Medulla oblongata (tissue), 1 donor: ENCODE data around the gene PON3.

Experiments
- DNase-seq: peaks from one replicate; pipeline ENCODE4 v3.0.0-alpha.2; 2015; ENCODE audit errors: extremely low spot score

The PON3 gene

DNA sequence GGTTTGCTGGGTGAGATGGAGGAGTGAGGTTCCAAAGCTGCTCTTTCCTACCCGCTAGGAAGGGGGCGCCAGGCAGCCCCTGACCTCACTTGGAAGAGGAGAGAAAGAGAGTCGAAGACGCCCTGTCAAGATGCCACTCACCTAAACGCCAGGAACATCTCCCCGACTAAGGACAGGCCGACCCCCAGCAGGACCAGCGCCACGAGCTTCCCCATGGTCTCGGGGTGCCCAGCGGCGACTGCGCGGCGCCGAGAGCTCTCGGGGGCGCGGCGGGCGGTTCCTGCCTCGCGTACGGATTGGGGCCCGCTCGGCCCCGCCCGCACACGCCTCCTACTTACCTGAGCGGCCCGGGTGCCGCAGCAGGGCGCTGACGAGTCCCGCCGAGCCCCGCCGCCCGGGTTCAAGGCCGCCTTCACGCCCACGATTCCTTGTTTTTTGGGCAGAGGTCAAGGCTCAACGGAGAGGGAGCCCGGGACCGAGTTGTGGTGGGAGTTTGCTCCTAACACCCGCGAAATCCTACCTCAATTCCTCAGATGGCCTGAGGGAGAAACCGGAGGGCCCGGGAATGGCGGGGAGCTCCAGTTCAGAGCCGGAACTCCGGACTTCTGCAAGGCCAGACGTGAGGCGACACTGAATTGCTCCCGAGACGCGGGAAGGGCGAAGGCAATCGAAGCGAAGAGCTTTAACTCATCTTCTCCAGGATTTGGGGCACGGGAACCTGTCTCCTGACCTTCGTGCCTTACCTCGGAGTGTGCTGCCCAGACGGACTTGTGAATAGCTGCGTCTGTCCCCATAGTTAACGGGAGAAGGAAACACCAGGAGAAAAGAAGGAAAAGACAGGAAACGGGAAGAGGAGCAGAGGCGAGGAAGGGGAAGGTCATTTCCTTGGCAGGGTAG lies at the start of gene PON3:
Gene PON3, minus strand, starts transcription at position 240 of the 897 bp plus-strand sequence. Its CDS starts 25 bp downstream, at position 215.
- DNase-seq: no peak

DNA sequence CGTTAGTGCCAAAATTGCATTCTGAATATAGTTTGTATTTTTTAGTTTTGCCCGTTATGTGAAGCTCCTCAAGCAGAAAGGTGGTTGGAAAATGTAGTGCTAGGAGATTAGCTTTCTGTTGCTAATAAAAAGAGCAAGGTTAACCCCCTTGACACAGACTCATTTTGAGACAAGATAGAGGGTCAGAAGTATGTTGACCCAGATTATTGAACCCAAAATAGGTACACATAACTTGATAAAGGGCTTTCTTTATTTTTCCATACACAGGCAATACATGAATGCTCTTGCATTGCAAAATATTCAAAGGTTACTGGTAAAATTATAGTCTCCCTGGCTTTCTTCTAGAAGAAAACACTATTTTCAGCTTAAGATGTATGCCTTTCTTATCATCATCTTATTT lies 48.6 kb upstream of the PON3 start:
- DNase-seq: no peak

DNA sequence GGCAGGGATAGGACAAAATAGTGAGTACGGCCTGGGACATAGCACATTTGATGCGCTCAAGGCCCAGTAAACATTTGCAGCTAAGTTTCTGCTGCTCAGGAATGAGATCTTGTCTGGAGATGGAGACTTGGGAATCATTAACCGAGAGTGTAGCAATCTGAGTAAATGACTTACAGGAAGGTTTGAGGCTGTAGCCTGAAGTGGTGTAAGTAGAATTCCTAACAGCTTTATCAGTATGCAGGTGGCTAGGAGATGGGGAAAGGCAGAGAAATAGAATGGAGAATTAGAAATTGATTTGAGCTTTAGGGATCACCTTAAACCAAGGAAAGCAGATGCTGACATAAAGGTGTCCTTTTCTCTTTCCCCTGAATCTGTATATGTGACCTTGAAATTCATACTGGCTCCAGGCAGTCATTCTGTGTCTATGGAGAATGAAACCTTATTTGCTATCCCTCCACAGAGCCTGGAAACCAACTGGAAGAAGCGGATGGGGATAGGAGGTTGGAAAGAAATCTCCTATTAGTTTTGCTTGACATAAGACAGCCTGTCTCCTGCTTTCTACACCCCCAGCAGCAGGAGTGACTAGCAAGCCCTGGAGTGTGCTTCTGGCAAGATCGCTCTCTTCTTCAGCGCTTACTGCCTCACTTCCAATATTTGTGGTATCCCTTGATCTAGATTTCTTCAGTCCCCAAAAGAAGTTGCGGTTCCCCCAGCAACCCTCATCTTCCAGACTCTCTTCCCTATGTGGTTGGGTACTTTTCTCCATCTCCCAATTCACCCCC lies 45.1 kb upstream of the PON3 start:
- DNase-seq: no peak

DNA sequence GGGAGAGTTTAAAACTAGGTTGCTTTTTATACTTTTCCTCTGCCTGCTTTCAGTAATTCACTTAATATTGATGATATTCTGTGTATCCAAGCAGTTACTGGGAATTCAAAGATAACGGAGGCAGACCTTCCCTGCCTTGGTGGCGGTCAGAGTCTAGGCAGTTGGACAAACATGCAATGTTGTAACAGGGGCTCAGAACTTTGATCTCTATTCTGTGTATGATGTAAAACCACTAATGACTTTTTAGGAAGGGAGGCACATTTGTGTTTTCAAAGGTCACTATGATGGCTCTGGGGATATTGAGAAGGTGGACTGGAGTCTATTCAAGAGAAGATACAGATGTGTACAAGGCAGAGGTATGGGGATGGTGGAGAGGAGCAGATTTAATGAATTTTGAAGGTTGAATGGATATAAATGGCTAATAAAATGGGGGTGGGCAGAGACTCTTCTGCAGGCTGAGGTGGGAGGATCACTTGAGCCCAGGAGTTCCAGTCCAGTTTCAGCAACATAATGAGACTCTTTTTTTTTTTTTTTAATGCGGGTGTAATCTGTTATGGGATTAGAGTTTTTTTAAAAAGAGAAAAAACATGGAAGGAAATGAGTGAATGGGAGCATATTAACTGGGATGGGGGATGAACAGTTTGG lies 44.3 kb upstream of the PON3 start:
- DNase-seq: no peak

DNA sequence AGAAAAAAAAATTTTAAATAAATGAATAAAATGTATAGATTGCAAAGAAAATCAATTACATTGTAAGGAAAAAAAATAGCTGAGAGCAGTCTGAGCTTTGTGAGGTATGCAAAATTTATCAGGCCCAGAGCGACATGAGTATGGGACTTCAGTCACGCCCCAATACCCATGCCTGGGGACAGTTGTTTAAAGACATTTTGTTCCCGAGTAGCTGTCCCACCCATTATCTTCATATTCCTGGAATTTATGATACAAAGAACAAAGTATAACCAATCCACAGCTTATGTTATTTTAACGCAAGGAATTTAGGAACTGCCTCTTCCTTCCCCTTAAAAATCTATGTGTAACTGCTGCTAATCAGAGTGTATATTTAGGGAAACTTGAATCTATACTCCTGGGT lies 40.2 kb upstream of the PON3 start:
- DNase-seq: no peak

DNA sequence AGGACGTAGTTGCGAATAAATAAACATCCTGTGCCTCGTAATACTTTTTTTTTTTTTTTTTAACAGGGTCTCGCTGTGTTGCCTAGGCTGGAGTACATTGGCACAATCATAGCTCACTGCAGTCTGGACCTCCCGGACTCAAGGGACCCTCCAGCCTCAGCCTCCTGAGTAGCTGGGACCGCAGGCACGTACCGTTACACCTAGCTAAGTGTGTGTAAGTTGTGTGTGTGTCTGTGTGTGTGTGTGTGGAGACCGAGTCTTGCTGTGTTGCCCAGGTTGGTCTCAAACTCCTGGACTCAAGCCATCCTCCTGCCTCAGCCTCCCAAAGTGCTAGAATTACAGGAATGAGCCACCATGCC lies 39.2 kb upstream of the PON3 start:
- no peak for DNase-seq

DNA sequence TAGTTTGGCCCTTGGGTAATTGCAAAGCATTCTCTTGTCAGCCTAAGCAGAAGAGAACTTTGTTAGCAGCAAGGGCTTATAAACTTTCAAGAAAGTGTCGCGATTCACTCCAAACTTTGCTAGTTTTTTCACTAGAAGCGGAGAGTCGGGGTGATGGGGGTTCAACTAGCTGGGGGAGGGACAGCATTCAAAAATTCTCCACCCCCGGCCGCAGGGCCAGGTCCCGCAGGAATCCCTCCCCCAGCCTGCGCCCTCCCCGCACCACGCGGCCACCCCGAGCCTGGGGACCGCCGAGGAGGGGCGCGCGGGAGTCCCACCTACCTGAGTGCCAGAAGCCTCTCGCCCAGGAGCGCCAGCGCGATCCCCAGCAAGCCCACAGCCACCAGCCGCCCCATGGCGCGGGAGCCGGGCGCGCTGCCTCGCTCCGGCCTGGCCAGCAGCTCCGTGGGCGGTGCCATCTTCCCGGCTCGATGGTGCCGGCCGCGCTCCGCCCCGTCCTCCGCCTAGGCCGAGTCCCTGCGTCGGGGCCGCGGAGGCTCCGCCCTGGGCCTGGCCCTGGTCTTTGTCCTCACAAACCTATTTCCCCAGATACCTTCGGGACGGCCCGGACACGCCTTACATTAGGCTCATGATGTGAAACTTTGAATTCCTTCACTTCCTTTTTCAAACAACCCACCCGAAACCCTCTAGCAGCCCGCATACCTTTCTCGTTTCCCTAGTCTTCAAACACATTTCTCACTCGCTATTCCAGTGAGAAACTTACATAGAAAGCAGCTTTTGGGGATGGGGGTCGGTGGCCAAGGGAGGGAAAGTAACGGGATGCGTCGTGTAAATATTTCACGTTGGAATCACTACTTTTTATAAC lies 38.6 kb upstream of the PON3 start, which contains the start of gene PON2:
Gene PON2, minus strand, starts transcription at position 472 of the 865 bp plus-strand sequence. Its CDS starts 77 bp downstream, at position 395.
- DNase-seq: peak; percentile 66

DNA sequence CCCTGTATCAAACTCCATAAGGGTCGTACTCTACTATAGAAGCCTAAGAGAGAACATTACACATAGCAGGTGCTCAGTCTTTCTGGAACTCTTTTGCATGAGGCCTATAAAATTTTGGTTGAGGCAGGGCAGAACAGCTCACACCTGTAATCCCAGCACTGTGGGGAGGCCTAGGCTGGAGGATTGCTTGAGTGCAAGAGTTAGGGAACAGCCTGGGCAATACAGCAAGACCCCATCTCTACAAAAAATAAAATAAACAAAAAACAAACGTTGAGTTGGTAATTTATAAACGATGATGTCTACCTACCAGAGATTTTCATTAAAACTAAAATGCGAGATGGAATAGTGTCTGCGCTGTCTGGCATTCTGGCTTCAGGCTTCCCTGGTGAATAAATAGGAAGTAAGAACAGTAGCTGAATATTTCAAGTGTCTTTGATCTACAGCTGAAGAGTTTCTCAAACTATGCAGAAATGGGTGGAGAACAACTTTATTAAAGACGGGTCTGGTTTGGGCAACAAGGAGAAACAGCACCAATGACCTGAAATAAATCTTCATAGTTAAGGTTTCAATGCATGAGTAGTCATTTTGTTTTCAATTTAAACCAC lies 37.9 kb upstream of the PON3 start:
- DNase-seq: no peak

DNA sequence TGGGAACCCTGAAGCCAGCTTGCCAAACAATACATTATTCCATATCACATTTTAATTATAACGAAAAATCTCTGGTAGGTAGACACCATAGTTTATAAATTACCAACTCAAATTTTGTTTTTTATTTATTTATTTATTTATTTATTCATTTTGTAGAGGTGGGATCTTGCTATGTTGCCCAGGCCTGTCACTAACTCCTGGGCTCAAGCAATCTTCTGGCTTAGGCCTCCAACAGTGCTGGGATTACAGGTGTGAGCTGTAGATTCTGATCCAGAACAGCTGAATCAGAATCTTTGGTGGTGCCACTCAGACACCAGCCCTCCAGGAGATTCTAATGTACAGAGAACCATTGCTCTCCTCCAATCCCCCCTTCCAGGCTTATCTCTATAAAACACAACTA lies 37.0 kb upstream of the PON3 start:
- no peak for DNase-seq

DNA sequence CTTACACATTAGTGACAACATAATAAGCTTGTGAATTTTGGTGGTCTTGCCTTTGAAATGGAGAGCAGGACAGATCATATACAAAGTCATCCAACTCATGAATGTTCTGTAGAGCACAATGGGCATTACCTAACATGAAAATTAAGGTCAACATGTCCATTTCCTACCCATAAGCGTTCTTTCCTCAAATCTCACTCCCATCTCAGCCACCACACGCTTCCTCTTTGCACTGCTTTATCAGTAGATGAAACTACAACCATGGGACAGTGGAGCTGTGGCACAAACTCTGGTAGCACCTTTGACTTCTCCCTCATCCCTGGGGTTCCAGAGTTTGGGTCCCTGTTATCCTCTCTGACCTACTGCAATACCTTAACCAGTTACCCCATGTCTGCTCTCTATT lies 36.4 kb upstream of the PON3 start:
- no peak for DNase-seq

DNA sequence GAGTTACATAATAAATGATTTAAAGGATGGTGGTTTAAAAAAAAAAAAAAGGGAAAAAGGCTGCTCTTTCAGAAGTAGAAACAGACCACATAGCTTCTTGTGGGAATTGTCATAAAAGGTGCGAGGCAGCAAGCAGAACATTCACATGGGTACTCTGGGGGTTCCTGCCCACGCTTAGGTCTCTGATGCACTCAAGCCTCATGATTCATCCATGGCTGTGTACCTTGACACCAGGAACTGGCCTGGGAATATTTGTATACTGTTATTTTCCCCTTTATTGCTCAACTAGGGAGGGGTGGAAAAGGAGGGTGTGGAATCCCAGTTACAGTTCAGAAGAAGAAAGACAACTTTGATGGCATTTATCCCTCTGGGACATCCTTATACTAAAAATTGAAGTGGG lies 34.7 kb upstream of the PON3 start:
- DNase-seq: no peak

DNA sequence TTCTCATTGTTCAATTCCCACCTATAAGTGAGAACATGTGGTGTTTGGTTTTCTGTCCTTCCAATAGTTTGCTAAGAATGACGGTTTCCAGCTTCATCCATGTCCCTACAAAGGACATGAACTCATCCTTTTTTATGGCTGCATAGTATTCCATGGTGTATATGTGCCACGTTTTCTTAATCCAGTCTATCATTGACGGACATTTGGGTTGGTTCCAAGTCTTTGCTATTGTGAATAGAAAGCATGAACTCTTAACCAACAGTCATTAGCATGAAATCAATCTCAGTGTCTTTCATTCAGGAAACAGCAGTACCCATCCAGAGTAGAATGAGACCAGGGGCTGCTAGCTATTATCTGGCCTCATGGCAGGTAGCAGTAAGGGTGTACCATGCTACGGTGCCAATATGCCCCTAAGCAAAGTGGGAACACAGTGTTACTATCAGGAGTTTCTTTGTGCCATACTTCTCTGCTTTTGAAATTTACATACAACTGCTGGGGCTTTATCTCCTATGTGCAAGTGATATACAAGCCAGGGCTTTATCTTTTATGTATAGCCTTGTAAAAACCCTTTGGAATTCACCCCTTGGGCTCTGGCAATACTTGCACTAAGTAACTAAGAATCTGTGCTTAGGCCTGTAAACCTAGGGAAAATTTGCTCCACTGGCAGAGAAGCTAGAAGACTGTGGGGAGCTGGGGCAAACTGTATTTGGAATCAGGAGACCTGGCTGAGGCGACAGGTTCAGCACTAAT lies 33.2 kb upstream of the PON3 start:
- no peak for DNase-seq

DNA sequence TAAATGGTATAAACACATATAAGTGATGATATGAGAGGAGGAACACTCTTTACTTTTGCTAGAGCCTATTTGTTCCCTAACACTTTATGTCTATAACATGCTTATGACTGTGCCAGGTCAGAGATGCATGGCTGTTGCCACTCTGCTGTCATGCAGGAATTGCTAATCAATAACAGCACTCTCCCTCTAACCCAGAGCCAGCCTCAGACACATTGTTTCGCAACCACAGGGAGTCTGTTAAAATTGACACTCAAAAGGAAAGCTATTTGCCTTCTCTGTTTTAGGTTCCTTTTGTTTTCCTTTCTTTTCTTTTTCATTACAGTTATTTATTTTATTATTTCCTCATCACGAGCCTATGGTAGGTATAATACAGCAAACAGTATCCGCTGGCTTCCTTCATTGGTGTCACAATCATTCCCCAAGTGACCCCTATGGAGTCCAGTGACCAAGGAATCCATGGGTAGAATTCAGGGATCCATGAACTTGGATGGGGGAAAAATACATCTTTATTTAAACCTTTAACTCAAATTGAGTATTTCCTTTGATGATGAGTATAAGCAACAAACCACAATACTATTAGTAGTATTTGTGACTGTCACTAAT lies 31.8 kb upstream of the PON3 start:
- DNase-seq: no peak

DNA sequence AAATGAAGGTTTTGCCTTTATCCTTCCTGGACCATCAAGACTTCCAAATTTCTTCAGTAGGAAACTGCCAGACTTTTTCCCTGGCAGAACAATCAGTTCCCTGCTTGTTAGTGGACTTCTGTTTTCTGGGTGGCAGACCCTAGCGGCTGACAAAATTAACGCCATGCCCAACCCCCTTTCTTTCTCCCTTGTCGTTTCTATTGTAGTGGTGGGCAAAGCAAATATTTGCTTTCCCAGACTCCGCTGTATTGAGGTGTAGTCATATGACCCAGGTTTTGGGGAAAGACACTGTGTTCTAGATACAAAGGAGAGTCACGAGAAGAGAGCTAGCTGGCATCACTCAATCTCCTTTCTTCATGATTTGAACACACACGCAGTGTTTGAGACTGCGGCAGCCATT lies 31.0 kb upstream of the PON3 start:
- peak; percentile 54 for DNase-seq

DNA sequence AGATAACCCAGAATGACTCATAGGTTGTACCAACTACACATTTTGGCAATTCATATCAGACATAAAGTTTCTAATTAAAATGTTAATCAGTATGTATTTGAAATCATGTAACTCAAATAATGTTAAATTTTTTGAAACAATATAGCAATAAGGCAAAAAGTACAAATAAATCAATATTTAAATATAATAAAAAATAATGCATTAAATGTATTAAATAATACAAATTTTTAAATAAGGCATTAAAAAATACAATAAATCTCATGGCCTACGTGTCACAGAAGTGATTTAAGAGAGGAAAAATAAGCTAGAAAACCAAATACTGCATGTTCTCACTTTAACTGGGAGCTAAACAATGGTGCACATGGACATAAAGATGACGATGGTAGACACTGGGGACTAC lies 29.5 kb upstream of the PON3 start:
- DNase-seq: no peak

DNA sequence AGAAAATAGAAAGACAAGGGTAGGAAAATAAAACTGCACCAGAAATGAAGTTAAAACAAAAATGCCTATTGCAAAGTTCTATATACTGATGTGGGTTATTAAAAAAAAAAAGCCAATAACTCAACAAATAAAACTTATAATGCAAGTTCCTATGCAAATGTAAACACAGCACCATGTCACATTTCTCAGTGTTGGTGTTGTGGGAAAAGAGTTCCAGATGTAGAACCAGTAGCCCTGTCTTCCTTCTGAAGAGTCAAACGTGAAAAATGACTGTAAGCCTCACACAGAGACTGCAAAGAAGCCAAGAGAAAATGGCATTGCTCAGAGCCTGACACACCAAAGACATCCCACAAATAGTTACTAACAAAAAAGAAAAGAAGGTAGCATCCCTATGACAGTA lies 28.5 kb upstream of the PON3 start:
- no peak for DNase-seq

DNA sequence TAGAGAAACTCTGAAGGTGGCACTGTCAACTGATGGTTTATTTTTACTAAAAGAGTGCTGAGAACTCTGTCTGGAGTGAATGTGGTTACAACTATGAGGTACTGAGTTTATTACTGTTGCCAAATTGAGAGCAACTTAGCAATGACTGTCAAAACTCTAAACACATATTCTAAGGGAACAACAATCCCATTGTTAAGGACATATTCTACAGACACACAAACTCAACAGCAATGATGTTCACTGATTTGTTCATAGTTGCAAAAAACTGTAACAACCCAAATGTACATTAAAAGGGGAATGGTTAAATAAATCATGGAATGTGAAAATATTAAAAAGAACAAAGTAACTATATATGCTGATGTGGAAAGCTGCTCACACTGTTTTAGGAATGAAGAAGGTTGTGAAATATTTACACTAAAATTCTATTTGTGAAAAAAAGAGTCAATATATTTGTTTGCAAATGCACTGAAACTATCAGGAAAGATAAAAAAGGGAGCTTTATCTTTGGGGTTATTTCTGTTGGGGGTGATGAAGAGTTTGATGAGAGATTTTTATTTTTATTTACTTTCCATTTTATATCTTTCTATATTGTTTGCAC lies 25.8 kb upstream of the PON3 start:
- no peak for DNase-seq

DNA sequence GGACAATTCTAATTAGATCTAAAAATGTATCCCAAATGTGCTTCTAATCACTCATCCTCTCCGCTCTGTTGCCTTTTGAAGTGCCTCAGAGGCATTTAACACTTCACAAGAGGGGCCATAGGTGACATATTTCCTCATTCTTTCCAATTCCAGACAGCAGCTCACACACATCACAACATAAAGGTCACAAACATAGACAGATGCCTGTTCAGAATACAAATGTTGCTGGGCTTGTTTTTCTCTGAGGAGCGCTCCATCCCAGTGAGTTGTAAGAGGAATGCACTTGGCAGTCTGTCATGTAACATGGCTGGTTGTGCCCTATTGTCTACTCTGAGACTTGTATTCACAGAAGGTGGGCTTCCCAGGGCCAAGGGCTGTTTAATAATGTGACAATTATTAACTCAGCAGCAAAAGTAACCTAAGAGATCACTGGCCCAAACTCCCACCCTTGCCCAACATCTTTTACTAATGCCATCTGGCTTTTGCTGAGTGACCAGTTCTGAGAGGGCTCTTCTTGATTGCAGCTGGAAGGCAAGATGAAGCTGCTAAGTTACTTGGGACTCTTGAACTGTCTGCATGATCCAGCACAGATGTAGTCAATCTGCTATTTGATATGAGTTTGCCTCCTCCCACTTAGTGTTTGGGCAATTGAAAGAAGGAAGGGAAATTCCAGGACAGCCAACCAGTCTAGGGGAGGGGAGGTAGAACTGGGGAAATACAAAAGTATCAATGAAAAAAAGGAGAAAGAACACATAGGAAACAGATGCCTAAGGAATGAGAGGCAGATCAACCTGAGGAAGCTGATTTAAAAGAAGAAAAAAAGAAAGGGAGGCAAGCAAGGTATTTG lies 25.0 kb upstream of the PON3 start:
- DNase-seq: peak; percentile 71

DNA sequence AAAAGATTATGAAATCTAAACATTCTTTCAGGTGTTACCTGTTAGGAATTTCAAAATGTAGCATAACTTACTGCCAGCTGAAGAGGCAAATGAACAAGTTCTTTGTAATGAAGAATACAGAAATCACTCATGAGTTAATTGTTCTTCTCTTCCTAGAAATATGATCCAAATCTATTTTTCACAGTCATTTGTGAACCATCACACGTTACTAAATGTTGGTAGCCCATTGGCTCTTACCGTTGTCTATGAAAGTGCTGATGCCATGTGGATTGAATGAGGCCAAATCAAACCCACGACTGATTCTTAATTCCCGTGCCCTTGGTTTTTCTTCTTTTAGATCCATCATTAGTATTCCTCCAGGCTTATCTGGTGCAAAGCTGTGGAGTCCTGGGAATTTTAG lies 15.9 kb upstream of the PON3 start:
- no peak for DNase-seq
